A673 (cell line): ENCODE measurements around the gene SLC1A5. TPM values are rescaled to one million over a fixed set of nuclear protein-coding genes. Genes with fewer than 3 reads are reported as not detected.

Source experiments
- BruUV-seq: library from RNA; stranded (reverse); fragments of 400-500 nt; replicated peaks from 2 replicates; lab custom pipeline; 2021; lab: Mats Ljungman, UMichigan
- CTCF ChIA-PET: fragments of 300-600 bp; sonication (Branson Sonifier 250); formaldehyde crosslinking; loops from one replicate; lab custom pipeline; 2022; ENCODE audit warnings: antibody characterized with exemption; lab: Charles Lee
- POLR2A ChIA-PET: fragments of 300-600 bp; sonication (Branson Sonifier 250); formaldehyde crosslinking; loops from one replicate; lab custom pipeline; 2022; ENCODE audit warnings: antibody characterized with exemption; ENCODE audit not compliant: low non-redundant PET; lab: Charles Lee
- DNase-seq: peaks from one replicate; pipeline ENCODE4 v3.0.0-alpha.2; 2015; ENCODE audit warnings: low spot score
- H3K27ac ChIP-seq: fragments of 200-600 bp; sonication (generic); 2 replicates; pipeline ENCODE4 v1.5.1; 2016; ENCODE audit warnings: mixed run types, low read depth, mild to moderate bottlenecking, mixed read lengths, antibody characterized with exemption, low read length; ENCODE audit not compliant: poor library complexity, severe bottlenecking
- H3K27me3 ChIP-seq: fragments of 200-600 bp; sonication (generic); replicated peaks from 2 replicates; pipeline ENCODE4 v1.6.1; 2017; ENCODE audit warnings: mixed run types, low read depth, mild to moderate bottlenecking, mixed read lengths, antibody characterized with exemption, low read length; ENCODE audit not compliant: insufficient read depth, poor library complexity
- H3K36me3 ChIP-seq: fragments of 200-600 bp; sonication (generic); 2 replicates; pipeline ENCODE4 v1.6.1; 2016; ENCODE audit warnings: mixed run types, mild to moderate bottlenecking, mixed read lengths, antibody characterized with exemption, low read length; ENCODE audit not compliant: insufficient read depth, poor library complexity, severe bottlenecking
- H3K4me1 ChIP-seq: fragments of 200-600 bp; sonication (generic); 2 replicates; pipeline ENCODE4 v1.6.1; 2017; ENCODE audit warnings: mixed run types, mild to moderate bottlenecking, mixed read lengths, antibody characterized with exemption, low read length; ENCODE audit not compliant: insufficient read depth, poor library complexity, severe bottlenecking
- H3K4me3 ChIP-seq: fragments of 200-600 bp; sonication (generic); 2 replicates; pipeline ENCODE4 v1.5.1; 2016; ENCODE audit warnings: low read depth, mixed run types, mild to moderate bottlenecking, mixed read lengths, low read length; ENCODE audit not compliant: poor library complexity, severe bottlenecking
- H3K9me3 ChIP-seq: fragments of 200-600 bp; sonication (generic); 2 replicates; pipeline ENCODE4 v1.6.1; 2016; ENCODE audit warnings: mixed run types, low read depth, mild to moderate bottlenecking, mixed read lengths, antibody characterized with exemption, low read length; ENCODE audit not compliant: poor library complexity, severe bottlenecking
- CTCF ChIP-seq: fragments of 300-800, 200-600 bp; sonication (generic); conservative IDR thresholded peaks from 2 replicates; pipeline ENCODE4 v1.5.1; 2017; ENCODE audit warnings: low read depth, mild to moderate bottlenecking, antibody characterized with exemption, low read length, moderate library complexity, mixed read lengths
- EZH2 ChIP-seq: fragments of 200-600 bp; sonication (generic); IDR thresholded peaks from 2 replicates; pipeline ENCODE4 v1.6.1; 2017; ENCODE audit warnings: borderline replicate concordance, low read depth, mild to moderate bottlenecking, mixed read lengths, antibody characterized with exemption, low read length; ENCODE audit not compliant: poor library complexity, severe bottlenecking
- intact Hi-C: fragments of 100-400 bp; cut with micrococcal nuclease; formaldehyde crosslinking; loops from one replicate; pipeline ENCODE4 v1.10.0; 2022; ENCODE audit not compliant: unreplicated experiment
- total RNA-seq: library from RNA; stranded (reverse); gene quantifications from 2 replicates; pipeline ENCODE4 v1.2.3, GENCODE V29; 2021

Gene SLC1A5
- total RNA-seq, 1 experiment from 2014 or later: 295 TPM

GRCh38 chr19:46776927-46777911 lies 11.2 kb downstream of the SLC1A5 start:
- Histone ChIP-seq H3K4me3 (no peak overlapping the region), H3K27ac (no peak overlapping the region), H3K27me3 (no peaks in the 10 kb centered on the region), H3K9me3 (no peaks in the 10 kb centered on the region), H3K36me3 (peaks cover 79% of the 10 kb centered on the region), H3K4me1 (no peaks in the 10 kb centered on the region)
- ChIA-PET POLR2A (interaction anchor here (0.5 kb wide), 1 partner anchor 73 kb away, joined by 3 read pairs; the partner anchor contains the start of gene AP2S1), CTCF (no interaction called here)
- TF ChIP-seq EZH2: no peak
- TF ChIP-seq CTCF: no peak
- BruUV-seq: no TSS peak
- intact Hi-C loops: no loop called here
- DNase-seq: no peak

GRCh38 chr19:46775642-46776258 lies 12.6 kb downstream of the SLC1A5 start:
- Histone ChIP-seq H3K4me1 (no peaks in the 10 kb centered on the region), H3K27ac (no peak overlapping the region), H3K4me3 (no peak overlapping the region), H3K9me3 (no peaks in the 10 kb centered on the region), H3K27me3 (no peaks in the 10 kb centered on the region), H3K36me3 (peaks cover 65% of the 10 kb centered on the region)
- DNase-seq: no peak
- no TSS peak for BruUV-seq
- intact Hi-C loops: no loop called here
- ChIA-PET CTCF (interaction anchor here (1.1 kb wide), 1 partner anchor 10 kb away, joined by 3 read pairs; no protein-coding TSS in a partner anchor), POLR2A (no interaction called here)
- TF ChIP-seq EZH2 (no peak), CTCF (no peak)

- no peak for DNase-seq
- TF ChIP-seq EZH2 (no peak), CTCF (no peak)
- Histone ChIP-seq H3K9me3 (no peaks in the 10 kb centered on the region), H3K4me1 (no peaks in the 10 kb centered on the region), H3K27ac (no peak overlapping the region), H3K36me3 (peaks cover 37% of the 10 kb centered on the region), H3K27me3 (no peaks in the 10 kb centered on the region), H3K4me3 (no peak overlapping the region)
- ChIA-PET POLR2A (no interaction called here), CTCF (no interaction called here)
- intact Hi-C loops: no loop called here
- BruUV-seq: no TSS peak
Measured at GRCh38 chr19:46773018-46773399, 15.4 kb downstream of the SLC1A5 start.
